ENCODE data around the gene LTBP2. TPM values are rescaled to one million over a fixed set of nuclear protein-coding genes. Genes with fewer than 3 reads are reported as not detected.
A peak's percentile ranks its signal among the peaks of the same experiment; 100 is the strongest.

LTBP2 gene
- total and polyA plus RNA-seq, 7 donors = 2.4 to 51.4 (median 11.8) TPM

DNA sequence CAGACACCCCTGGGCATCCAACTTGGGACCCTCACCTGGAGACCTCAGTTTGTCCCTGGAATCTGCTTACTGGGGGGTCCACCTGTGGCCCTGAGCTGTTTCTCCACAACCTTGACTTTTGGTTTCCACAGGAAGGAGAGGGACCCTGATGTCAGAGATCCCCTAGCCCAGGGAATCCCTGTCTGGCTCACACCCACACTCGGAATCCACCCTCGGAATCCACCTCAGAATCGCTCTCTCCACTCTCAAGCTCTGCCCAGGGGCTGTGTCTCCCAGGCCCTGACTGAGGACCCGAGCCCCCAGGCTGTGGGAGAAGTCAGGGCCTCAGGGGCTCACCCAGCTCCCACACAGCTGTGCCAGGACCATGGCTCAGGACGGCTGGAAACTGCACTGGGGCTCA, 17.4 kb downstream of the LTBP2 start:
- peak in 3 of 4 donors; percentile 5 to 21 (median 11) for ATAC-seq
- Histone ChIP-seq H3K36me3 (ENCODE audit: insufficient read depth in 1 of 2, low read depth in 1 of 2) (no peaks in the 10 kb centered on the region), H3K27me3 (ENCODE audit: insufficient read depth in 3 of 3, low read length in 2 of 3) (no peaks in the 10 kb centered on the region), H3K4me3 (no peak overlapping the region), H3K9me3 (no peaks in the 10 kb centered on the region), H3K27ac (peak overlapping the region; percentile 51), H3K4me1 (peaks cover 28% of the 10 kb centered on the region)
- intact Hi-C loops (cut with DNase I) = no loop called here
- TF ChIP-seq, protein P1, sequence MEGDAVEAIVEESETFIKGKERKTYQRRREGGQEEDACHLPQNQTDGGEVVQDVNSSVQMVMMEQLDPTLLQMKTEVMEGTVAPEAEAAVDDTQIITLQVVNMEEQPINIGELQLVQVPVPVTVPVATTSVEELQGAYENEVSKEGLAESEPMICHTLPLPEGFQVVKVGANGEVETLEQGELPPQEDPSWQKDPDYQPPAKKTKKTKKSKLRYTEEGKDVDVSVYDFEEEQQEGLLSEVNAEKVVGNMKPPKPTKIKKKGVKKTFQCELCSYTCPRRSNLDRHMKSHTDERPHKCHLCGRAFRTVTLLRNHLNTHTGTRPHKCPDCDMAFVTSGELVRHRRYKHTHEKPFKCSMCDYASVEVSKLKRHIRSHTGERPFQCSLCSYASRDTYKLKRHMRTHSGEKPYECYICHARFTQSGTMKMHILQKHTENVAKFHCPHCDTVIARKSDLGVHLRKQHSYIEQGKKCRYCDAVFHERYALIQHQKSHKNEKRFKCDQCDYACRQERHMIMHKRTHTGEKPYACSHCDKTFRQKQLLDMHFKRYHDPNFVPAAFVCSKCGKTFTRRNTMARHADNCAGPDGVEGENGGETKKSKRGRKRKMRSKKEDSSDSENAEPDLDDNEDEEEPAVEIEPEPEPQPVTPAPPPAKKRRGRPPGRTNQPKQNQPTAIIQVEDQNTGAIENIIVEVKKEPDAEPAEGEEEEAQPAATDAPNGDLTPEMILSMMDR (IDR thresholded peaks at IDR 0.05) = no peak
- 48 to 61% (median 58%) methylated on average over 5 of the region's 5 CpGs for WGBS, 3 donors
- no peak for DNase-seq

DNA sequence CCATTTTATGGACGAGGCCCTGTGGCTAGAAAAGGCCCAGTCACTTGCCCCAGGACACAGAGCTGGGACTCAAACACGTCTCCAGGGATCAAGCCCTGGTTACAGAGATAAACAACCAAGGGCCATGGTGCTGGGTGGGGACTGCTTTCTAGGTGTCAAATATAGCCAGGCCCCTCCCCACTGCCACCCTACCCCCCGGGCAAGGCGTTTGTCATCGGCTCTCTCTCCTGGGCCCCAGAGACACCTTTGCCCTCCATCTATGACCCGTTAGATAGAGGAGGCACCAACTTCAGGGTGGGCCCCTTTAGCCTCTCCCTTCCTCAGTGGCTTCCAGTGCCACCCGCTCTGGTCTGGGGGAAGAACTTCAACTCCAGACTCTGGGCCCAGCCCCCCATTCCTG, 18.0 kb downstream of the LTBP2 start:
- DNase-seq (peak in 1 of 2 donors; percentile 29), ATAC-seq (no peak)
- TF ChIP-seq, protein P1 (IDR thresholded peaks at IDR 0.05) = no peak
- no peaks in the 10 kb centered on the region for H3K9me3 ChIP-seq
- 73 to 81% (median 76%) methylated on average over 7 of the region's 7 CpGs for WGBS, 3 donors
- H3K27me3 ChIP-seq (ENCODE audit: insufficient read depth in 3 of 3, low read length in 2 of 3) = no peaks in the 10 kb centered on the region
- peak overlapping the region; percentile 51 for H3K27ac ChIP-seq
- intact Hi-C loops (cut with DNase I) = no loop called here
- H3K4me3 ChIP-seq = no peak overlapping the region
- no peaks in the 10 kb centered on the region for H3K36me3 ChIP-seq (ENCODE audit: insufficient read depth in 1 of 2, low read depth in 1 of 2)
- H3K4me1 ChIP-seq = peaks cover 28% of the 10 kb centered on the region

DNA sequence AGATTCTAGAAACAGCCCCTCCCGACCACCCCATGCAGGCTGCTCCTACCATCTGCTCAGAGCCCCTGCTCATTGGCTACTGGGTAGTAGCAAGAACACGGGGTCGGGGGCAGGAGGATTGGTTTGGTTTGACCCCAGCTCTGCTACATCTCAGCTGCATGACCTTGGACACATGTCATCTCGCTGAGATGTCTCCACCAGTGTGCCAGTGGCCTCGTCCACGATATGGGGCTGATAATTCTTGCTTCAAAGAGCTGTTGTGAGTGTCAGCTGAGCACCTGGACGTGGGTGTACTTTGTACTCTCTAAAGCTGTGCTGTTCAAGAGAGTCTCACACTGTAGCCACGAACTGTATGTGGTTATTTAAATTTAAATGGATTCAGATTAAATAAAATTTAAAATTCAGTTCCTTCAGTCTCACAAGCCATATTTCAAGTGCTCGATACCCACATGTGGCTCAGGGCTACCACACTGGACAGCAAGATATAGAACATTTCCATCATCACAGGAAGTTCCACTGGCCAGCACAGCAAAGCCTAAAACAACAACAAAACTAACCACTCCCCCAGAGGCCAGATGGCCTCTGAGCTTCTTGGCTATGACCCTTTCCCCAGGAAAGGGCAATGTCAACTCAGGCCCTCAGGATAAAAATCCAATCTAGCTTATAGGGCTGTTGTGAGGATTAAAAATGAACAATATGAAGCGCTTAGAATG, 18.6 kb downstream of the LTBP2 start:
- H3K9me3 ChIP-seq = no peaks in the 10 kb centered on the region
- TF ChIP-seq, protein P1 (IDR thresholded peaks at IDR 0.05) = no peak
- no peak overlapping the region for H3K4me3 ChIP-seq
- WGBS, 3 donors = 61 to 74% (median 68%) methylated on average over 10 of the region's 10 CpGs
- H3K4me1 ChIP-seq = peaks cover 28% of the 10 kb centered on the region
- H3K36me3 ChIP-seq (ENCODE audit: insufficient read depth in 1 of 2, low read depth in 1 of 2) = no peaks in the 10 kb centered on the region
- H3K27me3 ChIP-seq (ENCODE audit: insufficient read depth in 3 of 3, low read length in 2 of 3) = no peaks in the 10 kb centered on the region
- intact Hi-C loops (cut with DNase I) = no loop called here
- peak overlapping the region; percentile 51 for H3K27ac ChIP-seq
- DNase-seq (peak in 1 of 2 donors; percentile 26), ATAC-seq (peak in 2 of 4 donors; percentile 11 to 60)

DNA sequence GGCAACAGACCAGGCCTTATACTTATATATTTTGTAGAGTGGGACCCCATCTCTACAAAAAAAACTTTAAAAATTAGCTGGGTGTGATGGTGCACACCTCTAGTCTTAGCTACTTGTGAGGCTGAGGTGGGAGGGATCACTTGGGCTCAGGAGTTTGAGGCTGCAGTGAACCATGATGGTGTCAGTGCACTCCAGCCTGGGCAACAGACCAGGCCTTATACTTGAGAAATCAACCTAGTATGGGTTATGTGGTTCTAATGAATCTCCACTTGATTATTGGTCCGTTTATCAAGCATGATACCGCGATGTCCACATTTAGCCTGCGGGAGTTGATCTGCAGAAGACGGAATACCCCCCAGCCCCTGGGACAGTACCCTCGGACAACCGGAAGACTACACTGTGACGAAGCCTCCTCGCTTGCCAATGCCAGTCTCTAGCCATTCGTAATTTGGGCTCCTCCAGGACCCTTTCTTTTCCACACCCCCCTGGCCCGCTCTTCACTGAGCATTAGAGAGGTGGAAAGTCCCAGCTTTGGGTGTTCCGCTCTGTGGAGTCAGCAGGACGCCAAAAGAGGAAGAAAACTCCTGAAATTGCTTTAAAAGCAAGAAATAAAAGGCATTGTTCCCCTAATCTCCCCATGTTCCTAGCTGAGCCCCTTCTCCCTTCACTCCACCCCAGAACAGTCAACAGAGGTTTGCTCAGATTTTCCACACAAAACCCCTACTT, 19.4 kb downstream of the LTBP2 start:
- 92 to 95% (median 93%) methylated on average over 13 of the region's 13 CpGs for WGBS, 3 donors
- intact Hi-C loops (cut with DNase I) = no loop called here
- no peak for ATAC-seq

More for the DNA sequence above, 19.4 kb downstream of the LTBP2 start:
- Histone ChIP-seq H3K4me1 (peaks cover 28% of the 10 kb centered on the region), H3K27ac (peak overlapping the region; percentile 25), H3K36me3 (ENCODE audit: insufficient read depth in 1 of 2, low read depth in 1 of 2) (no peaks in the 10 kb centered on the region), H3K4me3 (no peak overlapping the region), H3K9me3 (no peaks in the 10 kb centered on the region), H3K27me3 (ENCODE audit: insufficient read depth in 3 of 3, low read length in 2 of 3) (no peaks in the 10 kb centered on the region)
- TF ChIP-seq, protein P1 (IDR thresholded peaks at IDR 0.05) = no peak
- DNase-seq = peak in 1 of 2 donors; percentile 50
